Activated gamma-delta T cell treated with Interleukin-2 at 50 U/mL for 16 hours (primary cell): ENCODE data around the gene RCOR1.

Source experiments
- DNase-seq: peaks from one replicate; pipeline ENCODE4 v3.0.0-alpha.2; 2020

The RCOR1 gene

DNA sequence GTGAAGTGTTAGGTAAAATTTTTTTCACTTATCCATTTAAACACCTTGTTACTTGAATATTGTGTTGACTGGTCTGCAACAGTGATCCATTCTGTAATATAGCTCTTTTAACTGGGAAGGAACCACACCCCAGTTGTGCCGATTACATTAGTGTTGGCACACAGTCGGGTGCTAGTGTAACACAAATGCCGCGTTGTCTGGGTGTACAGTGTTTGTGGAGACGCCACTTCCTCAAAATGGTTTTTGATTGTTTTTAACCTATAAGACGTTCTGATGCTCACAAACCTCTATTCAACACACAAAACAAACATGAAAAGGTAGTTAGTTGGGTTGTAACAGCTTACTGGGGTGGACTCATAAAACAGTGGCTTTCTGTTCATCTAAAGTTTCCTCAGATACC is 136.8 kb downstream of the RCOR1 start:
- DNase-seq = no peak

DNA sequence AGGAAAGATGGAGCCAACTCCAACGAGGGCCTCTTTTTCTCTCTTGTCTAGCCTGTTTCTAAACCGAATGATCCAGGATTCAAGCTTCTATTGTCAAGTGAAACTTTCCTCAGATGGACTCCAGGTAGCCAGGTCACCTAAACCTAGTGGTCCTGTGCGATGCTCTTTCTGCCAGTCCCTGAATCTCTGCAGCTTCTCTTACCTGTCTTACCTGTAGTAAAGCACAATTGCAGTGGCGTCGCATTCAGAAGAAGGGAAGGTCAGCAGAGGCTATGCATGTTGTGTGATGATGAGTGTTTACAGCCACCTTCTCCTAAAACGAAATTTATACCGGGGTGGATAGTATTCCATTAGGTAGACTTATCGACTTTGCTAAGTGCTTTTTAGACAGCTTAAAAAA is 137.4 kb downstream of the RCOR1 start:
- no peak for DNase-seq

DNA sequence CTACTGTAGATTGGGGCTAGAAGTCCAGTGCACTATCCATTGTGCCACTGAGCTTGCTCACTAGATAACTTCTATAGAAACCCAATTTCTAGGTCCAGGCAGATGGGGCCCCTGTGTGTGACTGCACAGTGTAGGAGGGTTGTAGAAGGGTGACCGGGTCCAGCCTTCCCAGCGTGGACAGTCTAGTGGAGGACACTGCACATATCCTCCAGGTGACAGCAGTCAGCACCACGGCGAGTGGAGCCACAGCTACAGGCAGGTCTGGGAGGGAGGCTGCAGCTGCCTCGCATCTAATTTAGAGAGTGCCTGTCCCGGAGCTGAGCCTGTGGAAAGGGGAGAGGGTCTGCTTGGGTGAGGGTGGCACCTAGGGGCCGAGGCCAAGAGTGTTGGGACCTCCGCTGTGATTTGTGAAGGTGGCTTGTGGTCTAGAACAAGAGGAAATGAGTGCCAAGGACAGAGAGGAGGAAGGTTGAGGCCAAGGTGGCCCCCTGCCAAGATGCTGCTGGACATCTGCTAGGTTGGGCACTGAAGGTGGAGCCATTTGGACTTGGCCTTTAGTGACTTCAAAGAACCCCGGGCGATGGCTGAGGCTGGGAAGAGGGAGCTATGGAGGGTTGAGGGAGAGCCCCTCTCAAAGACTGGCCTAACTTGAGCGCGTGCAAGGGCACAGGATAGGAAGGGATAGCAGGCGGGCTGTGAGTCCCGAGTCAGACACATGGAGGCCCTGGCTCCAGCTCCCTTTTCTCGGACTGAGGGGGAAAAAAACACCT is 138.8 kb downstream of the RCOR1 start:
- no peak for DNase-seq

DNA sequence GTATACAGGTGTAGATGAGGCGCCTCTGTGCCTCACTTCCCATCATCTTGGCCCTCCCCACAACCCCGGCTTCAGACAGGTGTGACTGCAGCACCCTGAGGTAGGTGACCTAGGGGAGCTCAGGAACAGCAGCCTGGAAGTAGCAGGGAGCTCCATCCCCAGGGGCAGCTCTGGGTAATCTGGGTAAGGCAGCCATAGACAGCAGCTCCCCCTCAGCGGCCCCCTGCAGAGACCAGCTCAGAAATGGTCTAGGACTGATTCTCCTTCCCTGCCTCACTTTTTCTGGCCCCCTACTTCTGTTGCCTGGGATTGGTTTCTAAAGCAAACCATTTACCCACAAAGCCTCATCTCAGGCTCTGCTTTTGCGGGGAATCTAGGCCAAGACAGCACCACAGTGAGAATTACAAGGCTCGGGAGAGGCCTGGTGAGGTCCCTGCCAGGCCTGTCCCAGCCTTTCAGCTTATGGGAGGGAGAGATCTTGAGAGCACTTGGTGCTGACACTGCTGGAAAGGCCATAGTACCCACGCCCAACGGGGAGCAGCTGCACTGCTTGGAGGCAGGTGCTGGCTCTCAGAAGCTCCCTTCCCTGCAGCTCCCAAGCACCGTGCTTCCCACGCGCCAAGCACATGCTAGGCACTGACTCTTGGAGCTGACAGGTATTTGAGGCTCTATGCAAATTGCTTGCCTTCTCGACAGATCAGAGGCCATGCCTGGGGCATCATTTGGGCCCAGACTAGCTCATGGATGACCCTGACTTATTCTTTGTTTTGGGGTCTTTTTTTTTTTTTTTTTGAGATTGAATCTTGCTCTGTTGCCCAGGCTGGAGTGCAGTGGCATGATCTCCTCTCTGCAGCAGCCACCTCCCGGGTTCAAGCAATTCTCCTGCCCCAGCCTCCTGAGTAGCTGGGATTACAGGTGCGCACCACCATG is 139.7 kb downstream of the RCOR1 start:
- no peak for DNase-seq

DNA sequence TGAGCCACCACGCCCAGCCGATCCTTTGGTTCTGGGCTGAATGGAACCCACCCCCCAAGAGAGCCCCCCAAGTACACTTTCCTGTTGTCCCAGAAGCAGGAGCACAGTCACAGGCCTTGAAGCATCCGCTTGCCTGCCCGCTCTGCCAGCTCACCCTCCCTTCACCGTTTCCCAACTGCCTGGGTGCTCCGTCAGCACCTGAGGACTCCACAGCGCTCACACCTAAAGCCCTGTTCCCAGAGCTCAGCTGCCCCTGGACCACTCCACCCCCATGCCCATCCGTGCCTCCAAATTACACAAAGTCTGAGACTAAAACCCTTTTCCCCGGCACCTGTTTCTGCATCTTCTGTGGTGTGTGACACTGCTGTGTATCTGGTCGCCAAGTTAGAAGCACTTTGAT is 140.5 kb downstream of the RCOR1 start:
- no peak for DNase-seq

DNA sequence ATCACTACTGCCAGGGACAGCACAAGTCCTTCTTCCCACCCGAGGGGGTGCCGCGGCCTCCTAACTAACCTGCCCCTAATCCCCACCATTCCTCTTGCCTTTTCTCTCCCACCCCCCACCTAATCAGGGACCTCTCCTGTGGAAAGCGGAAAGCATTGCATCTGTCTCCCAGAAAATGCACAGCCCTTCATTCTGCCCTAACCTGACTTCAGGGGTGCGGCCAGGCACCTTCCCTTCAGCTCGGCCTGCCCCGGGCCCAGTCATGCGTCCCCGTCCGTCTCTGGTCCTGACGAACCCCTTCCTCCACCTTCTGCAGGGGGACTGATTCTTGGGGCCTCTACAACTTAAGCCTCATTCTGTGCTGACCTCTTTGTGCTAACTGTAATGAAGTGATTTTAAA is 140.9 kb downstream of the RCOR1 start:
- no peak for DNase-seq

DNA sequence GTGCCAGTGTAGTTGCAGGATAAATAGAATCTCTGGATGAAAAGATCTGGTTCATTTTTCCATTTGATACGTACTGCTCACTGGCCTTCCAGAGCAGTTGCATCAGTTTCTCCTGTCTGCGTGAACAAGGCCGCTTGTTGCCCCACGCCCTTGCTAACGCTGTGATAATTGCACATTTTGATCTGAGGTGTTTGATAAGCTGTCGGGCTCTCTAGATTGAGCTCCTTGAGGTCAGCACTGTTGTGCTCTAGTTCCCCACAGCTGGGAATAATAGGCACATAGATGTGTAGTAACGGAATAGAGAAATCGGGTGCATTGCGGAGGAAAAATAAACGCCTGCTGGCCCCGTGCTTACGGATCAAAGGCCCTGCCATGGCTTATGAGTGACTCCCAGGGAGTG is 142.0 kb downstream of the RCOR1 start:
- DNase-seq = no peak

DNA sequence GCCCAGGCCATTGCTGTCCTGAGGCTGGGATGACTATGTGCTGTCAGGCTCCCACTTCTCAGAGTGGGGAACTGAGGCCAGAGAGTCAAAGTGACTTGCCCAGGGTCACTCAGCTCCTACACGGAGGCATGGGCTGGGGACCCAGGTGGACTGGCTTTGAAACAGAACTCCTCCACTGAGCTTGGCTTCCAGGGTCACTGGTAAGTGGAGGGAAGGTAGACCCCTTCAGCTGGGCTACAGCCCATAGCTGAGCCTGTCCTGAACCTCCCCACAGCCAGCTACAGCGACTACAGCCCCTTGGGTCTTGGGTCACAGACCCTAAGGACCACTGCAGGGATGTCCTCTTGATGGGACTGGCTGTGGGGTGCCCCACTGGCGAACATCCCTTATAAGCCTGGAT is 144.5 kb downstream of the RCOR1 start:
- DNase-seq = no peak

DNA sequence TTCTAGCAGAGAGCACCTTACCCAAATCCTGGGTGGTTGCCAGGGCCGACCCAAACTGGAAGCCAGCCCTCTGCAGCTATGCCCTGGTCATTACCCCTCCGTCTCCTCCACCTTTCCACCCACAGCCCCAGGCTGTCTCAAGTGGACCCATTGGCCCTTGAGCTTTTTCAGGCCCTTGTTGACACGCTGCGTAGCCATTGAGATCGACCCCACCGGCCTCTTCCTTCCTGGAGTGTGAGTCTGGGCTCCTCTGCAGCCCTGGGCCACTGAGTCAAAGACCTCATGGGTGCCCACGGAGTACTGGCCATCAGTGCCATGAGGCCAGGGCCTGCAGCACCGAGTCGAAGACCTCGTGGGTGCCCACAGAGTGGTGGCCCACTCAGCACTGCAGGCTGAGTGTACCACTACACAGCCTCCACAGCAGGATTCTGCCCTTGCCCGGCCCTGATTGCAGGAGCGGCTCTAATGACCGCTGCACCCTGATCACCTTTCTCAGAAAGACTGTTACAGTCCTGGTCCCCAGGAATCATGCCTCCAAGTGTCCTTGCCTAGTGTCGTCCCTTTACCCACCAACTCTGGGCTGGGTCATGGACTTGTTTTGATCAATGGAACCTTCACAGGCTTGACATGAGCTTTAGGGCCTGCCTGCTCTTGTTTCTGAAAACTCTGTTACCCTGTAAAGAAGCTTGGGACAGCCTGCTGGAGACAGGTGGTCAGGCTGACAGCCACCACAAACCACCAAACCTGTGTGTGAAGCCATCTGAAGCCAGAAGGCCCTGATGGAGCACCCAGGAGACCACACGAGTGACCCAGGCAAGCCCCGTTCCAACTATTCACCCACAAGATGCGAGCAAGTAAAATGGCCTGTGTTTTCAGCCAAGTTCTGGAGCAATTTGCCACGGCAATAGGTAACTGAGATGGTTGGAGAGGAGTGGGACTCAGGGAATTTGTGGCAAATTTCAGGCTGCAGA is 145.2 kb downstream of the RCOR1 start:
- DNase-seq = no peak

DNA sequence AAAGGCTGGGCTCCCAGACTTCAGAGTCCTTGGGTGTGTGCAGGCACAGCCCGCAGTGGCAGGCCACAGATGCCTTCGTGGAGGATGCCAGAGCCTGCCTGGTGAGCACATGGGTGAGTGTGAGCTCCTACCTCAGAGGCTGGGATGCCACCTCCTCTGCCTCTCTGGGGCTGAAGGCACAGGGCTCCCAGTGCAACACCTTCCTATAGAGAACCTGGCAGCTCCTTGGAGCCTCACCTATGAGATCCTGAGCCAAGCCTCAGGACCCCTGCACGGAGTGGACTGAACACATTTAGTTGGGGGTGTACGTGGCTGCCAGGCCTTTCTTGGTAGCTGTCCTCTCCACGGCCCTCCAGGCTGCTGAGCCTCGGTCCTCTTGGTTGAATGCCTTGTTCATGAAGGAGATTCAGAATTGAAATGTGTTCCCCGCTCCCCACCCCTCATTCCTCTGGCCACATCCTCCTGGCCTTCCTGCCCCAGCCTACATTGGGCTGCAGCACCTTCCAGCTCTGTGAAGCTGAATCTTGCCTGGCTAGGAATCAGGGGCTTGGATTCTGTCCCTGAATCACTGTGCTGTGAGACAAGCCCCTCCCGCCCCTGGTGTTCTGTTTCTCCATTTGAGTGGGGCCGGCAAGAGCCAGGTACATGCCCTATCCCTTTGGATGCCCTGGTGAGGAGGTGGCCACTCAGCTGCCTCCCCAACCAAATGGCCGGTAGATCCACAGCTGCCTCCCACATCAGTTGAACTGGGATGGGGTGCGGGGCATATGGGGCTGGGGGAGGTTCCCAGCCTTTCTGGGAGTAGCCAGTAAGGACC is 146.1 kb downstream of the RCOR1 start:
- DNase-seq = no peak

DNA sequence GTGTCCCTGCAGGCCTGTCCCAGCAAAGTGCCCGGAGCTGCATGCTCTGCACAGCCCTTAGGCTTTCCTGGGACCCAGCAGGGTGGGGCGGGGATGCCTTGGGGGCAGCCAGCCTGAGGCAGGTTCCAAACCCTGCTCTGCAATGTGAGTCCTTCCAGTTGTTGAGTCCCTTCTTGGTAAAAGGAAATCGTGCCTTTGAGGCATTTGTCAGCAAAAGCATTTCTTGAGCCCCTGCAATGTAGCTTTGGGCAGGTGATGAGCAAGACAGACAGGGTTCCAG is 146.7 kb downstream of the RCOR1 start:
- no peak for DNase-seq

DNA sequence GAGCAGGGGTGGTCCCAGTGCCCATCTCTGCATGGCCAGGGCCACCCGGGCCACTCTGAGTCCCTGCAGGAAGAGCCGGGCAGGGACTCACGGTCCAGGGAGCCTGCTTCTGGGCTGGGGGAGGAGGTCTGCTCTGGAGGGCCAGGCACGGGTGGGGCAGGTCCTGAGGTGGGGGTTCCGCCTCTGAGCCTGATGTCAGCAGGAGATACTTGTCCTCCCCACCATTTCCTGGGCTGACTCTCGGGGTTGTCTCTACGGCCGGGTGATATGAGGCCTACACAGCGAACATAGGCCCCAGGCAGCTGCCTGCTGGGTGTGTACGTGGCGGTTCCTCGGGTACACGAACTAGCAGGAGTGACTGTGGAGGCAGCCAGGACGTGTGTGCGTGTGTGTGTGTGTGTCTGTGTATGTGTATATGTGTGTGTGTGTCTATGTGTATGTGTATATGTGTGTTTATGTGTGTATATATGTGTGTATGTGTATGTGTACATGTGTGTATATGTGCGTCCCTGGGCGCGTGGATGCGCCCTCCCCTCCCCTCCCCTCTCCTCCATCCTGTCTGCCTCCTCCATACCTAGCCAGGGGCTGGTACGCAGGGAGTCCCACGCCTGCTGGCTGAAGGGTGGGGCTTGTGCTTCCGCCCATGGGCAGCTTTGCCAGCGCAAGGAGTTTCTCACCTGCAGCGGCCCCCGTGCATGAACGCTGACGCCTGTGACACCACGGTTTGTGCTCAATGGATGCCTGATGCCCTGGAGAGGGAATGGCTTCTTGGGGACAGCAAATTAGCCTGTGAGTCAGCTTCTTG is 154.4 kb downstream of the RCOR1 start:
- no peak for DNase-seq

DNA sequence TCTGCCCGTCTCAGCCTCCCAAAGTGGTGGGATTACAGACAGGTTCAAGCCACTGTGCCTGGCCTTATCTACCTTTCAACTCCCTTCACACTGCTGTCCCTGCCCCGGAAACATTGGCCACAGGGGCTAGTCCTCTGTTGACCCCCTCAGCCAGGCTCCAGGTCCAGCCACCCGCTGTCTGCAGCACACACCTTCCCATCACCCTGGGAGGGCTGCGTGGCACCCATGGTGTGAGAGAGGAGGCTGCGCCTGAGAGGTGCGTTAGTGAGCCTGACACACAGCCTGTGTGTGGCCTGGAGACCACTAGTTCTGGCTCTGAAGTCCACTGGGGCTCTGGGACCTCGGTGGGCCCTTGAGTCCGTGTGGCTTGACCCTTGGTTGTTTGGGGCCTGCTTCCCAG is 156.4 kb downstream of the RCOR1 start:
- DNase-seq = no peak

DNA sequence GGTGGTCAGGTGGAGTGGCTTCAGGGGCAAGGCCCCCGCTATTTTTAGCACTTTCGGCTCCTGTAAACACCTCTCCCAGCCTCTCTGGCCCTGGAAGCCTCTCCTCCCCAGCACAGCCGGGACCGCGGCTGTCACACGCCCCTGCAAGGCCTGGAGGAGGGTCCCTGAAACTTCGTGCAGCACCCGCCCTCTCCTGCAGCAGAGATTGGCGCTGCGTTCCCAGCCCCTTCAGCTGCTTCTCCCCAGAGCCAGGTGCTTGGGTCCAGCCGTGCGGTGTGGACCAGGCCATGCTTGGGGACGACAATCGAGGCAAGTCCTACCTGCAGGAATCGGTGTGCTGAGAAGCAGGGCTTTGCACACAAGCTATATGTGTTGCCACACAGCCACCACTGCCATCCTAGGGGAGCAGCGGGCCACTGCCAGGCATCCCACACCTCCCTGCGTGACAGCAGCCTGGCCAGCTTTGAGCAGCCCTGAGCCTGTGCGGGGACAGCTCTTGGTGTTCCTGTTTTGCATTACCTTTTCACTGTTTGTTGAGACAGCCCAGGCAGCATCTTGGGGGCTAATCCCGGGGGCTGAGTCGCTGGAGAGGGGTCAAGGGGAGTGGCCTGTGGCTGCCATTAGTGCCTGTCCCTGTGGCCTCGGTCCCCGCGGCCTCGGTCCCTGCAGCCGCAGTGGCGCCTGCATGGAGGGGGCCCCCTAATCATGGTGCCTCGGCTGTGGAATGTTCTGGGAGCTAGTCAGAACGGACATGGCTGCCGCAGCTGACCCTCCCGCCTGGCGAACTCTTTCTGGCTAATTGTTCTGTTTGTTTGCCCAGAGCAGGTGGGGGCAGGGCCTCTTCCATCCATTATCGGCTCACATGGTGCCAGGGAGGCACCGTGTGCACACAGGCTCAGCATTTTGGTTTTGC is 157.2 kb downstream of the RCOR1 start:
- no peak for DNase-seq

DNA sequence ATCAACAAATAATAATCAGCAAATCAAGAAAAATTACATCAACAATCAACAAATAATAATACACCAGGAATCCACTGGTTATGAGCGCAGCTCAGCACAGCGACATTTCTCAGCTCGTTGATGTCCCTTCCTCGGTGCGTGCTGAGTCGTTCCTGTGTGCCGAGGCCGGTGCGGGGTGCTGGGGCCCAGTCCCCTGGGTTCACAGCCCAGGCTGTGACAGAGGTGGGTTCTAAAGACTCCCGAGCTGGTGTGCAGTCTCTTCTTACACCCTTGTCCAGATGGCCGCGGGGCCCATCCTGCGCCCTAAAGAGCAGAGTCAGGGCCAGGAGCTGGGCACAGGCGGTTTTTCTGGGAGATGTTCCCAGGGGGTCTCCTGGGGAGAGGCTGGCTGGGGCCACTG is 157.9 kb downstream of the RCOR1 start:
- no peak for DNase-seq

DNA sequence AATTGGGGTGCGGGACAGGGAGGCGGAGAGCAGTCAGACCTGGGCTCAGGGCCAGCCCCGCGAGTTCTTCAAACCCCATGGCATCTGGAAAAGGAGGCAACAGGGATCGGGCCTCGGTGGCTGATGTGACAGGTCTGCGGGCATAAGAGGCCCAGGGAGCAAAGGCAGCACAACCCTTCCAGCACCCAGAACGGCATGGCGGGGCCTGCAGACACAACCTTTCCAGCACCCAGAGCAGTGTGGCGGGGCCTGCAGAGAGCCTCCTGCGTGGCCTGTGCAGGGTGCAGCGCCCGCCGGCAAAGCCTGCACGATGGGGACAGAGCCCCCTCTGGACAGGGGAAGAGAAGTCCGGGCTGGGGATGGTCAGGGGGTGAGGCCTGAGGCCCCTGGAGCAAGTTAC is 158.6 kb downstream of the RCOR1 start:
- DNase-seq = no peak

DNA sequence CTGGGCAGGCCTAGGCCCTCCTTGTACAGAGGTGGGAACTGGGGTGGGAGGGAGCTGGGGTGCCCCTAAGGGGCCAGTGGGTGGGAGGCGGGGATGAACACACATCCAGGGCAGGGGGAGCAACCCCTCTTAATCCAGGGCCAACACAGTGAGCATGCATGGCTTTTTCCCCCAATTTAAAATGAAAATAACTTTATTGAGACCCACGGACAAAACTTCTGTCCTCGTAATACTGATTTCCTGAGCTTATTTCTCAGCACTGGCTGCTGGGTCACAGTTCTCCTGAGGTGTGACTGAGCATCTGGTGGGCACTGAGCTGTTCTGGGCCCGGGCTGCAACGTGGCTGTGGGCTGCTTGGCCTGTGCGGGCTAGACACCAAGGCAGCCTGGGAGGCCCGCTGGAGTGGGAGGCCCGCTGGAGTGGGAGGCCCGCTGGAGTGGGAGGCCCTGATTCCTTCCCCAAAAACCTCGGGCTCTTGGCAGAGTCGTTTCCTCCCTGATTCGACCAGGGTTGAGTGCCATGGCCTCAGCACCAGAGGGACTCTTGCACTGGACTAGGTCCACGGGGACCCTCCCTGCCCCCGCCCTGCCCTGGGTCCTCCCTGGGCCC is 159.9 kb downstream of the RCOR1 start:
- DNase-seq = no peak

DNA sequence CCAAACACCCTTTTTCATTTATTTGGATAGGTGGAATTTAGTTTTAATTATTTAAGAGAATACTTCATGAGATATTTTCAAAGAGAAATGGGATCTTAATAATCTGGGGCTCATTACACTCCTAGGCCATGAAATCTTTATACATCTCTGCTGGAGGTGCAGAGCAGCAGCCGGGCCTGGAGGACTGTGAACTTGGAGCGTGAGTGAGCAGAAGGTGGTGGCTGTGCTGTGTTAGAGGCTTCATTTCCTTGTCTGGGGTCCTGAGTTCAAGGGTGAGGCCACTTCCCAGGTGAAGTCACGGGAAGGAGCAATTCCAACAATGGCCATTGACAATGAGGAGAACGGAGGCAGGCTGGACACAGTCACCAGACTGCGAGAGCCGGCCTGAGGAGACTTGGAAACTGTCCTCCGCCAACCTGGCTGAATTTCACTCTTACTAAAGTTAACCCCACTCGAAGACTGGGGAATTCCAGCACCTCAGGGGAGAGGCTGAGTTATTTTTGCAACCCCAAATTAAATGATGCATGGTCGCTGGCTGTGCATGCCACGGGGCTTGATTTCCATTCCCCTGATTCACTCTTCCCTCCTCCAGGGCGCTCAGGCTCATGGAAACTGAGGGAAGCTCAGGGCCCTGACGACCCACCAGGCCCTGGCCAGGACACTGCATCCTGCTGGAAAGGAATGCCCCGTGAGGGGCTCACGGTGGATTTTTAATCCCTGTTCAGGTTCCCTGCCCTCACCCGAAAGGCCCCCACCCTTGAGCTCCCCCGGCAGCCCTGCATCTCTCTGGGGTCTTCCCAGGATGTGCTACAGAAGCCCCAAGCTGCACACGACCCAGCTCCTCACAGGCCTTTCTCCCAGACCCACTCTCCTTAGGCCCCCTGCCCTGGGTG is 162.2 kb downstream of the RCOR1 start:
- no peak for DNase-seq

DNA sequence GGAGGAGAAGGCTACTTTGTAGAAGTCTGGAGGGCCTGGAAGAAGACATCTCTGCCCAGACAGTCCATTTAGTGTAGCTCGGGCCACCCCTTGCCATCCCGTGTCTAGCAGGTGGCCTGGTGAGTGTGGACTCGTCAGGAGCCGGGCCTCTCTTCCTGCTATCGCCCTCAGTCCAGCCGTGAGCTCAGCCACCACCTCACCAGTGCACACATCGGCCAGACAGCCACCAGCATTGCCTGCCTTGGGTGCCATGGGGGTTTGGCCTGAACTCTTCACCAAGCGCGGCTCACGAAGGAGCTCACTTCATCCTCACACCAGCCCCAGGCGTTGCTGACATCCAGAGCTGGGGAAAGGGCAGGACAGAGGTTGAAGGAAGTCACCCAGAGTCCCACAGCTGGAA is 165.2 kb downstream of the RCOR1 start:
- DNase-seq = no peak
